HG03139 (cell line): ENCODE data around the gene NFASC.

Source experiments
- ATAC-seq: cut with Tn5 transposase; IDR thresholded peaks from one replicate; pipeline ENCODE4 v1.9.1; 2021; ENCODE audit not compliant: unreplicated experiment

The NFASC gene

DNA sequence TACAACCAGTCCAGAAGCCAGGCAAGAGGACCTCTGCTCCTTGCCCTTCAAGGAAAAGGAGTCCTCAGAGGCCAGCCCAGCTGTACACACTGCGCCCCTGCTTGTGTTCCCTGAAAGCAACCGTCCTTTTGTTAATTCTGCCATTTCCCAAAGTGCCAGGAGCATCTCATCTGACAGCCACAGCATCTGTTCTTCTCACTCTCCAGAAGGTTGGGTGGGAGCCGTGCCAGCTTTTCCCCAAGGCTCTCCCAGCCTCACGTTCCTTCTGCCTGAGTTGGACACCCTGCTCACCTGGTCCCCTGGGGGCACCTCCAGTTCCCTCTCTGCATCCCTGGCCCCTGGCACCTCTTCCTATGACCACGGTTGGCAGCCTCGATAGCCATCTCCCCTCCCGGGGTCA is 161.8 kb downstream of the NFASC start:
- no peak for ATAC-seq

DNA sequence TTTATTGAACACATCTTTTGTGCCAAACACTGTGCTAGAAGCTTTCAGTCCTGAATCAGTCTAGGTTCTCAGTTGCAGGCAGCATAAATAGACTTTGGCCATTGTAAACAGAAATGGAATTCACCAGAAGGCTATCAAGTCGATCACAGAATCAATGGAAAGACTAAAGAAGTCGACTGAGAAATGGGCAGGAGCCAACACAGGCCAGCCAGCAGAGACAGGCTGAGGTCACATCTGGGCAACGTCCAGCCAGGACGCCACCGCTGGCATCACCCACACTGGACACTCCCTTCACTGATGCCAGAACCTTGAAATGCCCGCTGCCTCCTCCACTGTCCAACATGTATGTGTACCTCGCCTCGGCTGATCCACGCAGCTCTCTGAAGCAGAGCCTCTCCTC is 166.9 kb downstream of the NFASC start:
- ATAC-seq = no peak

DNA sequence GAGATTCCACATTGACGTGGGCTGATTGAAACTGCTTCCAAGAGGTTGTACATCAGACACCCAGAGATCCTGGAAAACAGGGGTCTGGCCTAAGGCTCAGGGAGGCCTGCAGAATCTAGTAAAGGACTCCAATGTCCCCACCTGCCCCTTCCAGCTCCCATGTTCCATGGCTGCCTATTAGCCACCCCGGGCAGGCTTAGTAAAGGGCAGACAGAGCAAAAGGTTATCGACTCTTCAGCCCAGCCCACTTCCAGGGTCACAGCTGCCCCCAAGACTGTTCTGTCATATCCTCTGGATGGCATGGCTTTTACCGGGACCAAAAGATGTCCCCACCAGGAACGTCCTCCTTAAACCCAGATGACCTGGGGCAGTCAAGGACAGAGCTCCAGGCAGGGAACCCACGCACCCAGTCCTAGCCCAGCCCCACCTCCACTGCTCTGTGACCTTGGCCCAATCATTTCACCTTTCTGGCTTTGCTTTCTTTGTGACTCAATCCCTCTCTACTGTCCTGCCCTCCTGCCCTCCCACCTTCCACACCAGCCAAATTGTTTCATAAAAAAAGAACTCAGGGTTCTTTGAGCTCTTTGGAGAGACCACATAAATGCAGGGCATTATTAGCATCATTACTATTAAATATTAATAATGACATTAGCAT is 167.6 kb downstream of the NFASC start:
- ATAC-seq = no peak

DNA sequence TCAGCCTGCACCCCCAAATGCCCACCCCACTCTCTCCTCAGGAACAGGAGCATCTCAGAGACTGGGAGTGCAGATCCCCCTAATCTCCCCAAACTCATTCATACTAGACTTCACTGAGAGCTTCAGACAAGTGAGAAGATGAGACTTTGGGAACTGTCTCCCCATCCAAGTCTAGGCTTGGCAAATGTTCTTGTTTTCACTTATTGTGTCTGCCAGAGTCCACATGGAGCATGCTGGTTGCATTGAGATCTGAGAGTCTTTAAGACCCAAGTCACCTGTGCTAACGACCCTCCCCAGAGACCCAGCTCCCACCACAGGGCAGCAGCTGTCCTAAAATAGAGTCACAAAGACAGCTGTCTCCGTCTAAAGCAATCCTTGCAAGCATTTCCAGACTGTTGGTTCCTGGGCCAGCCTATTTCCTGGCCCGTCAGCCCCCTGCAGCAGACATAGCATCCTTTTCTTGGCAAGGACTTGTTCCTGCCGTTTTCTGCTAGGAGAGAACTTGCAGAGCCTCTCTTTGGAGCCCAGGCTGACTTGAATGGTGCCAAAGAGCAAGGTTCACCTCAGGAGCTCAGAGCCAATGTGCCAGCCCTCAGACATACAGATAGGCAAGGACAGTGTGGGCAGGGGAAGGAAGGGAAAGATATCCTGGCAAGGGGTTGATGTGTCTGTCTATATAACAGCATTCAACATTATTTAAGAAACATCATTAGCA is 170.5 kb downstream of the NFASC start:
- ATAC-seq = no peak

- no peak for ATAC-seq
Measured at GRCh38 chr1:205041998-205042910, 171.6 kb downstream of the NFASC start.

- ATAC-seq = no peak
Measured at GRCh38 chr1:205042911-205043806, 172.5 kb downstream of the NFASC start, which contains the start of gene CNTN2. Gene CNTN2, plus strand, starts transcription at chr1:205043212. Its CDS starts 9,974 bp downstream, at chr1:205053186.

GRCh38 chr1:205043866-205044265 is 173.2 kb downstream of the NFASC start:
- ATAC-seq = no peak

- no peak for ATAC-seq
Measured at GRCh38 chr1:205044741-205045140, 174.1 kb downstream of the NFASC start.

DNA sequence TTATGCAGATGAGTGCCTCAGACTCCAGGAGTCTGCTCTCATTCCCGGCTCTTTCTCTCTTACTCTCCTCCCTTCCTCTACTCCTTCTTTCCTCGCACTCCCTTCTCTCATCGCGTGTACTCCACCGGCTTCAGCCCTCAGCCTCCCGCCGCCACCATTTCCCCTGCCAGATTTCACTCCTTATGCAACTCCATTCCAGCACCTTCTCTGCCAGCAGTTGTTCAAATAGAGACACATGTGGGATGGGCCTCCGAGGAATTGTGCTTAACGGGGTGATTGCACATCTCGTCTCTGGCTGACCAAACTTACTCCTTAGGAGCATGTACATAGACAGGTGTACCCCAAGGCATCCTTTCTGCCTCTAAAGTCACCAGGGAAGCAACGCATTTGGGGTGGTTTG is 174.5 kb downstream of the NFASC start:
- ATAC-seq = no peak

- no peak for ATAC-seq
Measured at GRCh38 chr1:205046870-205047269, 176.2 kb downstream of the NFASC start.

GRCh38 chr1:205047764-205048231 is 177.1 kb downstream of the NFASC start:
- ATAC-seq = no peak

GRCh38 chr1:205048382-205048781 is 177.7 kb downstream of the NFASC start:
- ATAC-seq = no peak

DNA sequence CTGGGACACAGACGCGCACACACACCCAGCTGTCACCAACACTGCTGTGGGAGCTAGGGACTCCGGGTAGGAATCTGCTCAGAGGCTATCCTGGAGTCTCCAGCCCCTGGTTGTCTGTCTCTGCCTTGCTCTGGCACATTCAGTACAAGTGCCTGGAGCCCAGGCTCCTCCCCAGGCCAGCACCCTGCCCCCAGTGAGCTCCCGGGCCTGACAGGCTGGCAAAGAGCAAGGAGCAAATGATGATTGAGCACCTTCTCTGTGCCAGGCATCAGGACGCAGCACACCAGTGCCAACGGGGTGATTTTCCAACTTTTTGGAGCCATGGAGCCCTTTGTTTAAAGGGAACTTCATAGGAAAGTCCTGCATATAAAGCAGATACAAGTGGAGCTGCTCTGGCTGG is 178.8 kb downstream of the NFASC start:
- ATAC-seq = no peak

GRCh38 chr1:205052690-205053089 is 182.0 kb downstream of the NFASC start:
- no peak for ATAC-seq

DNA sequence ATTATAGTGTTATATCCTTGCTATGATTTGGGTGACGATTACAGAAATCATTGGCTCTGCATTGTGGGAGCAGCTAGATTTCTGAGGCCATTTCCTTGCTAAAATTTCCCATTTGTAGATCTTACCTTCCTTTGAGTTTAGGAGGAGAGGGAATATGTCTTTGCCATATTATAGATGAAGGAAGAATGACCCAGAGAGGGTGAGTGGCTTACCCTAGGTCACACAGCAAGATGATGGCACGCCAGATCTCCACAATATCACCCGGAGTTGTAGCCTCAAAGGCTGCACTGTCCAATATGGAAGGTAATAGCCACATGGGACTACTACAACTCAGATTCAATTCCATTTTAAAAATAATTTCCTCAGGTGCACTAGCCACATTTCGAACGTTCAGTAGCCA is 182.6 kb downstream of the NFASC start:
- no peak for ATAC-seq

- no peak for ATAC-seq
Measured at GRCh38 chr1:205054013-205054412, 183.4 kb downstream of the NFASC start.

- no peak for ATAC-seq
Measured at GRCh38 chr1:205056188-205056611, 185.5 kb downstream of the NFASC start.

- ATAC-seq = no peak
Measured at GRCh38 chr1:205056956-205057568, 186.4 kb downstream of the NFASC start.

- no peak for ATAC-seq
Measured at GRCh38 chr1:205057808-205058575, 187.3 kb downstream of the NFASC start.
